DND-41 (cell line): ENCODE measurements around the gene IFRD2.
A peak's percentile ranks its signal among the peaks of the same experiment; 100 is the strongest.
"Not testable (repeated sequence)": the region's sequence is repeated elsewhere in the genome, so short reads cannot be mapped to it uniquely, and the experiment has no call there.

Source experiments
- ATAC-seq: fragments of 200-7000 bp; cut with Tn5 transposase; 3 replicates; pipeline ENCODE4 v1.9.1; 2021; ENCODE audit warnings: low read depth; ENCODE audit not compliant: insufficient read depth
- DNase-seq: peaks from one replicate; pipeline ENCODE4 v3.0.0-alpha.2; 2020
- H2AFZ ChIP-seq: 2 replicates; pipeline ENCODE4 v1.6.0; 2012; ENCODE audit warnings: low read depth, low read length
- H3K27ac ChIP-seq: 2 replicates; pipeline ENCODE4 v1.5.1; 2012; ENCODE audit warnings: low read length, inconsistent platforms
- H3K27me3 ChIP-seq: fragments of 200-600 bp; sonication (generic); 2 replicates; pipeline ENCODE4 v1.6.0; 2012; ENCODE audit warnings: low read length, mild to moderate bottlenecking, inconsistent platforms; ENCODE audit not compliant: insufficient read depth, poor library complexity
- H3K36me3 ChIP-seq: 2 replicates; pipeline ENCODE4 v1.5.1; 2012; ENCODE audit warnings: low read length, inconsistent platforms; ENCODE audit not compliant: insufficient read depth
- H3K4me1 ChIP-seq: 2 replicates; pipeline ENCODE4 v1.5.1; 2012; ENCODE audit warnings: mild to moderate bottlenecking, low read length; ENCODE audit not compliant: insufficient read depth
- H3K4me2 ChIP-seq: 2 replicates; pipeline ENCODE4 v1.6.0; 2012; ENCODE audit warnings: mild to moderate bottlenecking, moderate library complexity, low read length, inconsistent platforms; ENCODE audit not compliant: insufficient read depth
- H3K4me3 ChIP-seq, 2 experiments: fragments of 200-600 bp in 1 of 2; shearing (Covaris generic) in 1 of 2; 2 replicates each; pipeline ENCODE4 v1.5.1; 2012 to 2016; ENCODE audit warnings: inconsistent platforms in 2 of 2, low read length in 2 of 2, mild to moderate bottlenecking in 2 of 2, low read depth in 1 of 2, moderate library complexity in 1 of 2
- H3K79me2 ChIP-seq: 2 replicates; pipeline ENCODE4 v1.6.0; 2012; ENCODE audit warnings: low read length, inconsistent platforms; ENCODE audit not compliant: insufficient read depth
- H3K9ac ChIP-seq: 2 replicates; pipeline ENCODE4 v1.6.0; 2012; ENCODE audit warnings: low read depth, mild to moderate bottlenecking, inconsistent platforms, low read length, moderate library complexity
- H3K9me3 ChIP-seq: 2 replicates; pipeline ENCODE4 v1.5.1; 2012; ENCODE audit warnings: low read length, moderate library complexity, mild to moderate bottlenecking, inconsistent platforms; ENCODE audit not compliant: insufficient read depth, severe bottlenecking
- H4K20me1 ChIP-seq: 2 replicates; pipeline ENCODE4 v1.6.0; 2012; ENCODE audit warnings: low read length; ENCODE audit not compliant: insufficient read depth
- EZH2 ChIP-seq: IDR thresholded peaks from 3 replicates; pipeline ENCODE4 v1.6.1; 2012; ENCODE audit warnings: borderline replicate concordance, low read depth, mild to moderate bottlenecking, moderate library complexity, low read length, inconsistent platforms; ENCODE audit not compliant: severe bottlenecking
- TF ChIP-seq, protein P1 (sequence below): IDR thresholded peaks from 2 replicates; pipeline ENCODE4 v1.5.1; 2012; ENCODE audit warnings: borderline replicate concordance, low read length, moderate library complexity, mild to moderate bottlenecking; ENCODE audit not compliant: poor library complexity, severe bottlenecking; ENCODE audit errors: extremely low read depth

The IFRD2 gene

DNA sequence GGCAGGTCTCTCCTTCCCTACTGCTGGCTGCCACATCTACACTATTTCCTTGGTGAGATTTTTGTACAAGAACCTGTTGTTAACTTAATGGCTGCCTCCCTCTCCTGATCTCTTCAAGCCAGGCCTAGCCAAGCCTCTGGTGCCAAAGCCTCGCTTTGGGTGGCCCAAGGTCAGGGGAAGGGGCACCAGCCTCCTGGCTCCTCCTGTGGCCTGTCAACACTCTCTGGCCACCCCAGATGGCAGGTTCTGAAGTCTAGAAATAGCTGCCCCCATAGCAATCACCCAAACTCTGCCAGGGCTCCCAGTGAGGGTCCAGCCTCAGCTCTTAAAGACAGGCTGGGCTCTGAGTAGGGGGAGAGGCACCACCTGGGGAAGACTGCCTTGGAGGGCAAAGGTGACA, 5.0 kb downstream of the IFRD2 start:
- no peaks in the 10 kb centered on the region for H3K27me3 ChIP-seq
- H3K9ac ChIP-seq: no peak overlapping the region
- peaks cover 28% of the 10 kb centered on the region for H3K79me2 ChIP-seq
- DNase-seq: no peak
- ATAC-seq: no peak
- H3K4me3 ChIP-seq: no peak overlapping the region
- peaks cover 26% of the 10 kb centered on the region; the same call in 1 of the 2 replicates for H4K20me1 ChIP-seq
- no peaks in the 10 kb centered on the region for H3K9me3 ChIP-seq
- H3K36me3 ChIP-seq: peaks cover 46% of the 10 kb centered on the region
- H3K4me1 ChIP-seq: peaks cover 21% of the 10 kb centered on the region
- no peak overlapping the region for H2AFZ ChIP-seq
- TF ChIP-seq, protein P1, sequence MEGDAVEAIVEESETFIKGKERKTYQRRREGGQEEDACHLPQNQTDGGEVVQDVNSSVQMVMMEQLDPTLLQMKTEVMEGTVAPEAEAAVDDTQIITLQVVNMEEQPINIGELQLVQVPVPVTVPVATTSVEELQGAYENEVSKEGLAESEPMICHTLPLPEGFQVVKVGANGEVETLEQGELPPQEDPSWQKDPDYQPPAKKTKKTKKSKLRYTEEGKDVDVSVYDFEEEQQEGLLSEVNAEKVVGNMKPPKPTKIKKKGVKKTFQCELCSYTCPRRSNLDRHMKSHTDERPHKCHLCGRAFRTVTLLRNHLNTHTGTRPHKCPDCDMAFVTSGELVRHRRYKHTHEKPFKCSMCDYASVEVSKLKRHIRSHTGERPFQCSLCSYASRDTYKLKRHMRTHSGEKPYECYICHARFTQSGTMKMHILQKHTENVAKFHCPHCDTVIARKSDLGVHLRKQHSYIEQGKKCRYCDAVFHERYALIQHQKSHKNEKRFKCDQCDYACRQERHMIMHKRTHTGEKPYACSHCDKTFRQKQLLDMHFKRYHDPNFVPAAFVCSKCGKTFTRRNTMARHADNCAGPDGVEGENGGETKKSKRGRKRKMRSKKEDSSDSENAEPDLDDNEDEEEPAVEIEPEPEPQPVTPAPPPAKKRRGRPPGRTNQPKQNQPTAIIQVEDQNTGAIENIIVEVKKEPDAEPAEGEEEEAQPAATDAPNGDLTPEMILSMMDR: no peak
- no peak for TF ChIP-seq EZH2
- no peak overlapping the region for H3K4me2 ChIP-seq
- H3K27ac ChIP-seq: no peak overlapping the region

DNA sequence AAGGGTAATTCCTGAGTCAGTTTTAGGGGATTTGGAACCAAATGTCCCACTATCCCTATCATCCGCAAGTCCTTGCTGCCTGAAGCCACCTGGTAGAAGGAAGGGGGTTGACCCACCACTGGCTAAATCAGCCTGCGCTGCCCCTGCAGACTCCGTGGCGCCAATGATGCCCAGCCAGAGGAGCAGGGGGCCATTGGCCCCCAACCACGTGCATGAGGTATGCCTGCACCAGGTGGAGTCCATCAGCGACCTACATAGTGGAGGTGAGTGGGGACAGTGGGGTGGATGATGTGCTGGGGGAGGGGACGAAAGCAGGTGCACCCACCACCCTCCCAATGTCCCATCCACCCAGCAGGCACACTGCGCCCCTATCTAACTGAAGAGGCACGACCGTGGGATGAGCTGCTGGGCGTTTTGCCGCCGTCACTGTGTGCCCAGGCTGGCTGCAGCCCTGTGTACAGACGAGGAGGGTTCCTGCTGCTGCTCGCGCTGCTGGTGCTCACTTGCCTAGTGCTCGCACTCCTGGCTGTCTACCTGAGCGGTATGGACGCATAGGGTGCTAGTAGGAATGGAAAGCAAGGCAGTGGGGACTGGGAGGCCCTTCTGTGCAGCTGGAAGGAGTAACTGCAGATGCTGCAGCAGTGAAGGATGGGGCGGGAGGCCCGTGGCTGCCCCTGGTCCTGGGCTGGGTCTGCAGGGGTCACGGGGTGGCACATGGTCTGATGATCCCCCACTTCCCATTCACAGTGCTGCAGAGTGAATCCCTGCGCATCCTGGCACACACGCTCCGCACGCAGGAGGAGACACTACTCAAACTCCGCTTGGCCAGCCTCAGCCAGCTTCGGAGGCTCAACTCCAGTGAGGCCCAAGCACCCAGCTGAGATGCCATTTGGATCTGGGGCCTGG, 5.7 kb downstream of the IFRD2 start:
- H3K36me3 ChIP-seq: peaks cover 46% of the 10 kb centered on the region
- no peak overlapping the region for H3K4me2 ChIP-seq
- TF ChIP-seq EZH2: no peak
- TF ChIP-seq, protein P1: no peak
- no peaks in the 10 kb centered on the region for H3K9me3 ChIP-seq
- DNase-seq: no peak
- ATAC-seq: 0 out of 3 replicates have a peak, but pooled peaks have one; percentile 20
- H3K27ac ChIP-seq: no peak overlapping the region
- no peaks in the 10 kb centered on the region for H3K27me3 ChIP-seq
- no peak overlapping the region for H3K9ac ChIP-seq
- H3K79me2 ChIP-seq: peaks cover 21% of the 10 kb centered on the region
- H3K4me1 ChIP-seq: peaks cover 19% of the 10 kb centered on the region
- H3K4me3 ChIP-seq: no peak overlapping the region
- no peak overlapping the region for H2AFZ ChIP-seq
- H4K20me1 ChIP-seq: peaks cover 26% of the 10 kb centered on the region; the same call in 1 of the 2 replicates

DNA sequence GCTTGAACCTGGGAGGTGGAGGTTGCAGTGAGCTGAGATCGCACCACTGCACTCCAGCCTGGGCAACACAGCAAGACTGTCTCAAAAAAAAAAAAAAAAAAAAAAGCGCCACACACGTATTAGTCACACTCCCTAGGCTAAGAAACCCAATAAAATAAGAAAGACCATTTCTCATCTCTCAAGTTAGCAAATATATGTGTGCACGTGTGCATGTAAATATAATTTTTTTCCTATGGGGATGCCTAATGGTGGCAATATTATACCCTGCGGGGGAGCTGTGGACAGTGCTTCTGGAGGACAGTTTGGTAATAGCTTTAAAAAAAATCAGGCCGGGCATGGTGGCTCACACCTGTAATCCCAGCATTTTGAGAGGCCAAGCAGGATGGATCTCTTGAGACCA, 8.1 kb downstream of the IFRD2 start:
- ATAC-seq, H3K4me3 ChIP-seq, H2AFZ ChIP-seq, H3K79me2 ChIP-seq, H3K4me2 ChIP-seq, H3K9me3 ChIP-seq, H3K4me1 ChIP-seq, DNase-seq, H3K9ac ChIP-seq, H3K27me3 ChIP-seq, H3K27ac ChIP-seq: not testable (repeated sequence)
- Histone ChIP-seq H3K36me3 (peaks cover 29% of the 10 kb centered on the region), H4K20me1 (peaks cover 13% of the 10 kb centered on the region; the same call in 1 of the 2 replicates)

DNA sequence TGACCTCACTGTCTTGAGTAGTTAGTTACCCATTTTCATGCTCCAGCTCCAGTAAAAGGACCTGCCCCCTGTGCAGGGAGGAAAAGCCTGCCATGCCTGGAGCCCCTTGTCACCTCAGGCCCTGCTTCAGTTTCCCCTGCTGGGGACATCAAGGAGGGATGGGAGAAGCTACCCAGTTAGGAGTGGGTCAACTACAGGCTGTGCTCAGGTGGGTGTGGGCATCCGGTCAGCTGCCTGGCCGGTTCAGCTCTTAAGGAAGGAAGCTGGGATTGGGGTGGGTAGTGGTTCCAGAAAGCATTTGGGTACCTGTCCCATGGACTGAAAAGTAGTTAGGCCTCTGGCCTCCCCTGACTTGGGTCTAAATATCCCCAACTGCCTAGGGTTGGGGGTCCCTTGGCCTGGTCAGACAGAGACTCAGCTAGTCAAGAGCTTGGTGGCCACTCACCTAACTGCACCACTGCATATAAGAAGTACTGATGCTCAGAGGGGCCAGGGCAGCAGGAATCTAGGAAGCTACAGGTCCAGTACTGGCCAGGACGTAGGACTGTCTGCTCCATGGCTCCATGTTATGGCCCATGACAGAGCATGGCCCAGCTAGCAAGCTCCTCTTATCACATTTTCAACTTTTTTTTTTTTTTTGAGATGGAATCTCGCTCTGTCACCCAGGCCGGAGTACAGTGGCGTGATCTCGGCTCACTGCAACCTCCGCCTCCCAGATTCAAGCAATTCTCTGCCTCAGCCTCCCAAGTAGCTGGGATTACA, 12.8 kb downstream of the IFRD2 start:
- Histone ChIP-seq H3K4me2 (no peak overlapping the region), H2AFZ (no peak overlapping the region), H3K27me3 (peaks cover 21% of the 10 kb centered on the region), H3K79me2 (no peaks in the 10 kb centered on the region), H3K9me3 (no peaks in the 10 kb centered on the region), H3K4me3 (no peak overlapping the region), H3K27ac (no peak overlapping the region), H4K20me1 (no peaks in the 10 kb centered on the region), H3K36me3 (no peaks in the 10 kb centered on the region), H3K9ac (no peak overlapping the region), H3K4me1 (no peaks in the 10 kb centered on the region)
- ATAC-seq (no peak), DNase-seq (no peak)
- no peak for TF ChIP-seq EZH2
- TF ChIP-seq, protein P1: no peak
